ENCODE measurements around the gene ELF2. TPM values are rescaled to one million over a fixed set of nuclear protein-coding genes. Genes with fewer than 3 reads are reported as not detected.

Gene ELF2
- total RNA-seq, 1 donor from 2014 or later, result 25.1 TPM

- Histone ChIP-seq H2AFZ (ENCODE audit: low read depth, low read length) (no peak overlapping the region), H3K27me3 (ENCODE audit: insufficient read depth, low read length) (no peaks in the 10 kb centered on the region), H3K27ac (ENCODE audit: low read depth, low read length) (no peak overlapping the region), H3K9me3 (ENCODE audit: insufficient read depth, low read depth, low read length) (no peaks in the 10 kb centered on the region), H4K20me1 (ENCODE audit: insufficient read depth, low read length) (peaks cover 66% of the 10 kb centered on the region), H3K79me2 (ENCODE audit: insufficient read depth, low read length) (peaks cover 77% of the 10 kb centered on the region), H3K4me2 (ENCODE audit: low read length) (no peak overlapping the region), H3K9ac (ENCODE audit: low read length) (no peak overlapping the region), H3K4me1 (ENCODE audit: insufficient read depth, low read length) (no peaks in the 10 kb centered on the region), H3K36me3 (ENCODE audit: insufficient read depth, low read length) (peaks cover 37% of the 10 kb centered on the region), H3K4me3 (ENCODE audit: insufficient read depth, low read depth, low read length) (no peak overlapping the region)
- FAIRE-seq (no peak), DNase-seq (ENCODE audit: low read depth) (no peak)
- Mint-ChIP-seq H3K36me3 (ENCODE audit: low read depth, unreplicated experiment) (peaks cover 26% of the 10 kb centered on the region), H3K4me1 (ENCODE audit: low read depth, unreplicated experiment) (peaks cover 9% of the 10 kb centered on the region), H3K9me3 (ENCODE audit: unreplicated experiment) (no peaks in the 10 kb centered on the region), H3K27ac (ENCODE audit: unreplicated experiment) (peak overlapping the region; percentile 12), H3K4me3 (ENCODE audit: unreplicated experiment) (no peak overlapping the region), H3K27me3 (ENCODE audit: low read depth, unreplicated experiment) (no peaks in the 10 kb centered on the region)
- TF ChIP-seq CTCF (IDR thresholded peaks at IDR 0.05; ENCODE audit: insufficient read depth, low read depth, low read length), result no peak
- TF ChIP-seq EZH2 (IDR thresholded peaks at IDR 0.05; ENCODE audit: insufficient read depth, low read length), result no peak
Measured at GRCh38 chr4:139044291-139044690, 132.7 kb downstream of the ELF2 start.

GRCh38 chr4:139042981-139043460 is 134.0 kb downstream of the ELF2 start:
- Histone ChIP-seq H2AFZ (ENCODE audit: low read depth, low read length) (no peak overlapping the region), H3K36me3 (ENCODE audit: insufficient read depth, low read length) (peaks cover 30% of the 10 kb centered on the region), H4K20me1 (ENCODE audit: insufficient read depth, low read length) (peaks cover 71% of the 10 kb centered on the region), H3K4me2 (ENCODE audit: low read length) (no peak overlapping the region), H3K27me3 (ENCODE audit: insufficient read depth, low read length) (no peaks in the 10 kb centered on the region), H3K4me3 (ENCODE audit: insufficient read depth, low read depth, low read length) (no peak overlapping the region), H3K4me1 (ENCODE audit: insufficient read depth, low read length) (no peaks in the 10 kb centered on the region), H3K27ac (ENCODE audit: low read depth, low read length) (no peak overlapping the region), H3K79me2 (ENCODE audit: insufficient read depth, low read length) (peaks cover 80% of the 10 kb centered on the region), H3K9me3 (ENCODE audit: insufficient read depth, low read depth, low read length) (no peaks in the 10 kb centered on the region), H3K9ac (ENCODE audit: low read length) (no peak overlapping the region)
- Mint-ChIP-seq H3K36me3 (ENCODE audit: low read depth, unreplicated experiment) (peaks cover 26% of the 10 kb centered on the region), H3K4me1 (ENCODE audit: low read depth, unreplicated experiment) (peaks cover 5% of the 10 kb centered on the region), H3K9me3 (ENCODE audit: unreplicated experiment) (no peaks in the 10 kb centered on the region), H3K27me3 (ENCODE audit: low read depth, unreplicated experiment) (no peaks in the 10 kb centered on the region), H3K4me3 (ENCODE audit: unreplicated experiment) (no peak overlapping the region), H3K27ac (ENCODE audit: unreplicated experiment) (peak overlapping the region; percentile 9)
- FAIRE-seq, result no peak
- no peak for TF ChIP-seq CTCF (IDR thresholded peaks at IDR 0.05; ENCODE audit: insufficient read depth, low read depth, low read length)
- TF ChIP-seq EZH2 (IDR thresholded peaks at IDR 0.05; ENCODE audit: insufficient read depth, low read length), result no peak
- no peak for DNase-seq (ENCODE audit: low read depth)

GRCh38 chr4:139038874-139039443 is 138.1 kb downstream of the ELF2 start:
- no peak overlapping the region for H2AFZ ChIP-seq (ENCODE audit: low read depth, low read length)
- no peak for FAIRE-seq
- H3K9me3 ChIP-seq (ENCODE audit: insufficient read depth, low read depth, low read length), result no peaks in the 10 kb centered on the region
- no peak overlapping the region for H3K4me2 ChIP-seq (ENCODE audit: low read length)
- peaks cover 93% of the 10 kb centered on the region for H3K79me2 ChIP-seq (ENCODE audit: insufficient read depth, low read length)
- Mint-ChIP-seq H3K27ac (ENCODE audit: unreplicated experiment) (no peak overlapping the region), H3K4me3 (ENCODE audit: unreplicated experiment) (no peak overlapping the region), H3K27me3 (ENCODE audit: low read depth, unreplicated experiment) (no peaks in the 10 kb centered on the region), H3K4me1 (ENCODE audit: low read depth, unreplicated experiment) (peaks cover 33% of the 10 kb centered on the region), H3K9me3 (ENCODE audit: unreplicated experiment) (no peaks in the 10 kb centered on the region), H3K36me3 (ENCODE audit: low read depth, unreplicated experiment) (peaks cover 31% of the 10 kb centered on the region)
- no peaks in the 10 kb centered on the region for H3K4me1 ChIP-seq (ENCODE audit: insufficient read depth, low read length)
- TF ChIP-seq EZH2 (IDR thresholded peaks at IDR 0.05; ENCODE audit: insufficient read depth, low read length) (no peak), CTCF (IDR thresholded peaks at IDR 0.05; ENCODE audit: insufficient read depth, low read depth, low read length) (no peak)
- no peak for DNase-seq (ENCODE audit: low read depth)
- no peak overlapping the region for H3K4me3 ChIP-seq (ENCODE audit: insufficient read depth, low read depth, low read length)
- H3K27me3 ChIP-seq (ENCODE audit: insufficient read depth, low read length), result no peaks in the 10 kb centered on the region
- no peak overlapping the region for H3K9ac ChIP-seq (ENCODE audit: low read length)
- no peak overlapping the region for H3K27ac ChIP-seq (ENCODE audit: low read depth, low read length)
- H3K36me3 ChIP-seq (ENCODE audit: insufficient read depth, low read length), result peaks cover 7% of the 10 kb centered on the region
- H4K20me1 ChIP-seq (ENCODE audit: insufficient read depth, low read length), result peaks cover 86% of the 10 kb centered on the region
